ENCODE measurements around the gene SLC10A1.

DNA sequence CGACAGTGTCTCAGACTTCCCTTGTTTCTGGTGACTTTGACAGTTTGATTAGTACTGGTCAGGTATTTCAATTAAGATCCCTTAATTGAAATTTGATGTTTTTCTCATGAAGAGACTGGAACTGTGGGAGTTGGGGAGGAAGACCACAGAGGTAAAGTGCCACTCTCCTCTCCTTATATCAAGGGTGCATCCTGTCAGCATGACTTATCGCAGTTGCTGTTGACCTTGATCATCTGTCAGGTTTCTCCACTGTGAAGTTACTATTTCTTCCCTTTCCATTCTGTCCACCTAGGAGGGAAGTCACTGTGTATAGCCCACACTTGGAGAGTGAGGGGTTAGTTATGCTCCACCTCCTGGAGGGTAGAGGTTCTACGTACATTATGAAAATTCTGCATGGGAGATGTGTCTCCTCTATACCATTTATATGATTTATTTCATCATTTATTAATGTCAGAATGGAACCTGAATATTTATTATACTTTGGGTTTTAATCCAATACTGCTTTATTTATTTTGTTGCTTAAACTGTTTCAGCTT lies 41.9 kb upstream of the SLC10A1 start:
- TF ChIP-seq, protein P1, sequence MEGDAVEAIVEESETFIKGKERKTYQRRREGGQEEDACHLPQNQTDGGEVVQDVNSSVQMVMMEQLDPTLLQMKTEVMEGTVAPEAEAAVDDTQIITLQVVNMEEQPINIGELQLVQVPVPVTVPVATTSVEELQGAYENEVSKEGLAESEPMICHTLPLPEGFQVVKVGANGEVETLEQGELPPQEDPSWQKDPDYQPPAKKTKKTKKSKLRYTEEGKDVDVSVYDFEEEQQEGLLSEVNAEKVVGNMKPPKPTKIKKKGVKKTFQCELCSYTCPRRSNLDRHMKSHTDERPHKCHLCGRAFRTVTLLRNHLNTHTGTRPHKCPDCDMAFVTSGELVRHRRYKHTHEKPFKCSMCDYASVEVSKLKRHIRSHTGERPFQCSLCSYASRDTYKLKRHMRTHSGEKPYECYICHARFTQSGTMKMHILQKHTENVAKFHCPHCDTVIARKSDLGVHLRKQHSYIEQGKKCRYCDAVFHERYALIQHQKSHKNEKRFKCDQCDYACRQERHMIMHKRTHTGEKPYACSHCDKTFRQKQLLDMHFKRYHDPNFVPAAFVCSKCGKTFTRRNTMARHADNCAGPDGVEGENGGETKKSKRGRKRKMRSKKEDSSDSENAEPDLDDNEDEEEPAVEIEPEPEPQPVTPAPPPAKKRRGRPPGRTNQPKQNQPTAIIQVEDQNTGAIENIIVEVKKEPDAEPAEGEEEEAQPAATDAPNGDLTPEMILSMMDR (IDR thresholded peaks at IDR 0.05; ENCODE audit: control extremely low read depth in 1 of 3, insufficient read depth in 1 of 3, low read depth in 1 of 3, low read length in 3 of 3), result no peak
- TF ChIP-seq EGR1 (IDR thresholded peaks at IDR 0.05; ENCODE audit: borderline replicate concordance, low read depth, low read length) (no peak), POLR2AphosphoS5 (IDR thresholded peaks at IDR 0.05; ENCODE audit: low read depth, low read length) (no peak), EP300 (IDR thresholded peaks at IDR 0.05; ENCODE audit: borderline replicate concordance in 1 of 2, low read depth in 2 of 2, low read length in 2 of 2) (no peak), TBP (IDR thresholded peaks at IDR 0.05; ENCODE audit: low read depth, low read length) (no peak), SUZ12 (IDR thresholded peaks at IDR 0.05; ENCODE audit: low read length) (no peak), POLR2A (IDR thresholded peaks at IDR 0.05; ENCODE audit: control extremely low read depth in 1 of 2, low read depth in 2 of 2, low read length in 2 of 2) (no peak), KDM1A (IDR thresholded peaks at IDR 0.05; ENCODE audit: borderline replicate concordance, low read length) (no peak), TCF12 (IDR thresholded peaks at IDR 0.05; ENCODE audit: low read depth, low read length) (no peak), SRF (IDR thresholded peaks at IDR 0.05; ENCODE audit: low read depth, low read length) (no peak), FOSL1 (IDR thresholded peaks at IDR 0.05; ENCODE audit: insufficient read depth, low read depth, low read length) (no peak), JUN (IDR thresholded peaks at IDR 0.05; ENCODE audit: low read depth, low read length) (no peak)
- TF ChIP-seq, protein P2, sequence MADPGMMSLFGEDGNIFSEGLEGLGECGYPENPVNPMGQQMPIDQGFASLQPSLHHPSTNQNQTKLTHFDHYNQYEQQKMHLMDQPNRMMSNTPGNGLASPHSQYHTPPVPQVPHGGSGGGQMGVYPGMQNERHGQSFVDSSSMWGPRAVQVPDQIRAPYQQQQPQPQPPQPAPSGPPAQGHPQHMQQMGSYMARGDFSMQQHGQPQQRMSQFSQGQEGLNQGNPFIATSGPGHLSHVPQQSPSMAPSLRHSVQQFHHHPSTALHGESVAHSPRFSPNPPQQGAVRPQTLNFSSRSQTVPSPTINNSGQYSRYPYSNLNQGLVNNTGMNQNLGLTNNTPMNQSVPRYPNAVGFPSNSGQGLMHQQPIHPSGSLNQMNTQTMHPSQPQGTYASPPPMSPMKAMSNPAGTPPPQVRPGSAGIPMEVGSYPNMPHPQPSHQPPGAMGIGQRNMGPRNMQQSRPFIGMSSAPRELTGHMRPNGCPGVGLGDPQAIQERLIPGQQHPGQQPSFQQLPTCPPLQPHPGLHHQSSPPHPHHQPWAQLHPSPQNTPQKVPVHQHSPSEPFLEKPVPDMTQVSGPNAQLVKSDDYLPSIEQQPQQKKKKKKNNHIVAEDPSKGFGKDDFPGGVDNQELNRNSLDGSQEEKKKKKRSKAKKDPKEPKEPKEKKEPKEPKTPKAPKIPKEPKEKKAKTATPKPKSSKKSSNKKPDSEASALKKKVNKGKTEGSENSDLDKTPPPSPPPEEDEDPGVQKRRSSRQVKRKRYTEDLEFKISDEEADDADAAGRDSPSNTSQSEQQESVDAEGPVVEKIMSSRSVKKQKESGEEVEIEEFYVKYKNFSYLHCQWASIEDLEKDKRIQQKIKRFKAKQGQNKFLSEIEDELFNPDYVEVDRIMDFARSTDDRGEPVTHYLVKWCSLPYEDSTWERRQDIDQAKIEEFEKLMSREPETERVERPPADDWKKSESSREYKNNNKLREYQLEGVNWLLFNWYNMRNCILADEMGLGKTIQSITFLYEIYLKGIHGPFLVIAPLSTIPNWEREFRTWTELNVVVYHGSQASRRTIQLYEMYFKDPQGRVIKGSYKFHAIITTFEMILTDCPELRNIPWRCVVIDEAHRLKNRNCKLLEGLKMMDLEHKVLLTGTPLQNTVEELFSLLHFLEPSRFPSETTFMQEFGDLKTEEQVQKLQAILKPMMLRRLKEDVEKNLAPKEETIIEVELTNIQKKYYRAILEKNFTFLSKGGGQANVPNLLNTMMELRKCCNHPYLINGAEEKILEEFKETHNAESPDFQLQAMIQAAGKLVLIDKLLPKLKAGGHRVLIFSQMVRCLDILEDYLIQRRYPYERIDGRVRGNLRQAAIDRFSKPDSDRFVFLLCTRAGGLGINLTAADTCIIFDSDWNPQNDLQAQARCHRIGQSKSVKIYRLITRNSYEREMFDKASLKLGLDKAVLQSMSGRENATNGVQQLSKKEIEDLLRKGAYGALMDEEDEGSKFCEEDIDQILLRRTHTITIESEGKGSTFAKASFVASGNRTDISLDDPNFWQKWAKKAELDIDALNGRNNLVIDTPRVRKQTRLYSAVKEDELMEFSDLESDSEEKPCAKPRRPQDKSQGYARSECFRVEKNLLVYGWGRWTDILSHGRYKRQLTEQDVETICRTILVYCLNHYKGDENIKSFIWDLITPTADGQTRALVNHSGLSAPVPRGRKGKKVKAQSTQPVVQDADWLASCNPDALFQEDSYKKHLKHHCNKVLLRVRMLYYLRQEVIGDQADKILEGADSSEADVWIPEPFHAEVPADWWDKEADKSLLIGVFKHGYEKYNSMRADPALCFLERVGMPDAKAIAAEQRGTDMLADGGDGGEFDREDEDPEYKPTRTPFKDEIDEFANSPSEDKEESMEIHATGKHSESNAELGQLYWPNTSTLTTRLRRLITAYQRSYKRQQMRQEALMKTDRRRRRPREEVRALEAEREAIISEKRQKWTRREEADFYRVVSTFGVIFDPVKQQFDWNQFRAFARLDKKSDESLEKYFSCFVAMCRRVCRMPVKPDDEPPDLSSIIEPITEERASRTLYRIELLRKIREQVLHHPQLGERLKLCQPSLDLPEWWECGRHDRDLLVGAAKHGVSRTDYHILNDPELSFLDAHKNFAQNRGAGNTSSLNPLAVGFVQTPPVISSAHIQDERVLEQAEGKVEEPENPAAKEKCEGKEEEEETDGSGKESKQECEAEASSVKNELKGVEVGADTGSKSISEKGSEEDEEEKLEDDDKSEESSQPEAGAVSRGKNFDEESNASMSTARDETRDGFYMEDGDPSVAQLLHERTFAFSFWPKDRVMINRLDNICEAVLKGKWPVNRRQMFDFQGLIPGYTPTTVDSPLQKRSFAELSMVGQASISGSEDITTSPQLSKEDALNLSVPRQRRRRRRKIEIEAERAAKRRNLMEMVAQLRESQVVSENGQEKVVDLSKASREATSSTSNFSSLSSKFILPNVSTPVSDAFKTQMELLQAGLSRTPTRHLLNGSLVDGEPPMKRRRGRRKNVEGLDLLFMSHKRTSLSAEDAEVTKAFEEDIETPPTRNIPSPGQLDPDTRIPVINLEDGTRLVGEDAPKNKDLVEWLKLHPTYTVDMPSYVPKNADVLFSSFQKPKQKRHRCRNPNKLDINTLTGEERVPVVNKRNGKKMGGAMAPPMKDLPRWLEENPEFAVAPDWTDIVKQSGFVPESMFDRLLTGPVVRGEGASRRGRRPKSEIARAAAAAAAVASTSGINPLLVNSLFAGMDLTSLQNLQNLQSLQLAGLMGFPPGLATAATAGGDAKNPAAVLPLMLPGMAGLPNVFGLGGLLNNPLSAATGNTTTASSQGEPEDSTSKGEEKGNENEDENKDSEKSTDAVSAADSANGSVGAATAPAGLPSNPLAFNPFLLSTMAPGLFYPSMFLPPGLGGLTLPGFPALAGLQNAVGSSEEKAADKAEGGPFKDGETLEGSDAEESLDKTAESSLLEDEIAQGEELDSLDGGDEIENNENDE (IDR thresholded peaks at IDR 0.05; ENCODE audit: insufficient replicate concordance, low read length), result no peak

All from H1 (cell line).